Measurements from ENCODE around the gene KRT32. TPM values are rescaled to one million over a fixed set of nuclear protein-coding genes. Genes with fewer than 3 reads are reported as not detected.

KRT32 gene
- total RNA-seq, 4 donors from 2014 or later, result 0.40 to 71.2 (median 14.8) TPM

DNA sequence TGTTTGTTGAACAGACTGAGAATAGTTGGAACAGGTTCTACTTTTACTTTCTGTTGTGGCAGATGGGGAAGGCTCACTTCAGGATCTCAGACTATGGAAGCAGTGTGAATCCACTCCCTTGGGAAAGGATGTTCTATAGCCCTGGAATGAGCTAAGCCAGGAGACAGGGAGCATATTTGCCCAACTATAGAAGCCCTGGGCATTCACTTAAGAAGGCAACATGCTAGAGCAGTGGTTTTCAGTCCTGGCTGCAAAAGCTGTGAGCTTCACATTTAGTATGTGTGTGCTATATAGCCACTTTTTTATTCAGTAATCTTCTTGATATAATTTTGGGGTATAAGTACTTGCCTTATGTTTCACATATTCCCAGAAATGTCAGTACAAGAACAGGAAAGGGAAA is 1.2 kb upstream of the KRT32 start:
- H3K36me3 ChIP-seq, result no peaks in the 10 kb centered on the region
- no peak for DNase-seq (ENCODE audit: low spot score in 2 of 2)
- TF ChIP-seq POLR2AphosphoS5 (IDR thresholded peaks at IDR 0.05) (no peak), CTCF (IDR thresholded peaks at IDR 0.05) (no peak), POLR2A (IDR thresholded peaks at IDR 0.05) (no peak), EP300 (IDR thresholded peaks at IDR 0.05) (no peak)
- H3K27ac ChIP-seq, result no peak overlapping the region
- no peaks in the 10 kb centered on the region for H3K9me3 ChIP-seq
- no peak overlapping the region for H3K4me3 ChIP-seq
- H3K4me1 ChIP-seq, result peaks cover 11% of the 10 kb centered on the region
- peaks cover 3% of the 10 kb centered on the region for H3K27me3 ChIP-seq

DNA sequence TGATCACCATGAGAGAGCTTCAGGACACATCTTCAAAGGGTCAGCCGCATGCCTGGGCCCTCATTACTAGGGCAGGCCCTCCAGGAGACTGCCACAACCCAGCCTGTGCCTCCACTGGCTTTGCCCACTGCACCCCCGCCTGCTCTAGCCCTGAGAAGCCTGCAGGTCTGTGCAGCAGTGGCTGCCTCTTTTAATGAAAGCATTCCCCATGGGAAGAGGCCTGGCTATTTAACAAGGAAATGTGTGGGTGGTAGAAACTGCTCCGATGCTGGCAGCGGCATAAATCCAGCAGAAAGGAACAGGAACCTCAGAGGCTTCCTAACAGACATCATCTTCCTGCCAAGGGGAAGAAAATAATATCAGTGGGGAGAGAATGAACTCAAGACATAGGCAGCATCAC is 375 bp upstream of the KRT32 start:
- Histone ChIP-seq H3K27ac (no peak overlapping the region), H3K36me3 (no peaks in the 10 kb centered on the region), H3K4me1 (peaks cover 11% of the 10 kb centered on the region), H3K4me3 (no peak overlapping the region), H3K27me3 (peaks cover 3% of the 10 kb centered on the region), H3K9me3 (no peaks in the 10 kb centered on the region)
- DNase-seq (ENCODE audit: low spot score in 2 of 2), result no peak
- WGBS, result 61% methylated on average over 4 of the region's 4 CpGs
- no peak for TF ChIP-seq POLR2AphosphoS5 (IDR thresholded peaks at IDR 0.05)
- no peak for TF ChIP-seq POLR2A (IDR thresholded peaks at IDR 0.05)
- TF ChIP-seq EP300 (IDR thresholded peaks at IDR 0.05), result no peak
- no peak for TF ChIP-seq CTCF (IDR thresholded peaks at IDR 0.05)

DNA sequence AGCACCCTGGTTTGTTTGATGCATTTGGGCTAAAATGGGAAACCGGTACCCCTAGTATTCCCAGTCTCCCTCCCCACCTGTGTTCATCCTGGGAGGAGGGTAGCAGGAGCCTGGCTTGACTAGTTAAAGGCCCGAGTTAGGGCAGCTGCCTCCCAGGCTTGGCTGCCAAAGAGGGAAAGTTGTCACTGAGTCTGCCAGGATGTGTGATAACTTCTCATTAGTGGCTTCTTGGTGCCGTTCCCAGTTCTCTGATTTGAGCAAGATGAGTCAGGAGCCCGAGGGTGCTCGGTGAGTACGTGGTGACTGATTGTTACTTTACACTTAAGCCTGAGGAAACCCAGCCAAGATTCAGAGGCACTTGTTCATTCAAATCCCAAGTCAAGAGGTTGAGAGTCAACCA is 2.5 kb downstream of the KRT32 start:
- H3K36me3 ChIP-seq, result no peaks in the 10 kb centered on the region
- DNase-seq (ENCODE audit: low spot score in 2 of 2), result no peak
- no peaks in the 10 kb centered on the region for H3K9me3 ChIP-seq
- peaks cover 8% of the 10 kb centered on the region for H3K27me3 ChIP-seq
- 14% methylated on average over 1 of the region's 6 CpGs for WGBS
- no peak for TF ChIP-seq CTCF (IDR thresholded peaks at IDR 0.05)
- TF ChIP-seq EP300 (IDR thresholded peaks at IDR 0.05), result no peak
- no peak for TF ChIP-seq POLR2A (IDR thresholded peaks at IDR 0.05)
- no peak for TF ChIP-seq POLR2AphosphoS5 (IDR thresholded peaks at IDR 0.05)
- H3K4me3 ChIP-seq, result no peak overlapping the region
- peaks cover 11% of the 10 kb centered on the region for H3K4me1 ChIP-seq
- no peak overlapping the region for H3K27ac ChIP-seq

- Histone ChIP-seq H3K4me1 (peaks cover 11% of the 10 kb centered on the region), H3K27me3 (peaks cover 8% of the 10 kb centered on the region), H3K4me3 (no peak overlapping the region), H3K27ac (no peak overlapping the region), H3K9me3 (no peaks in the 10 kb centered on the region), H3K36me3 (no peaks in the 10 kb centered on the region)
- WGBS, result 92% methylated on average over 11 of the region's 11 CpGs
- DNase-seq (ENCODE audit: low spot score in 2 of 2), result no peak
- TF ChIP-seq POLR2A (IDR thresholded peaks at IDR 0.05) (no peak), EP300 (IDR thresholded peaks at IDR 0.05) (no peak), POLR2AphosphoS5 (IDR thresholded peaks at IDR 0.05) (no peak), CTCF (IDR thresholded peaks at IDR 0.05) (no peak)
Measured at GRCh38 chr17:41464173-41464572, 3.0 kb downstream of the KRT32 start.

DNA sequence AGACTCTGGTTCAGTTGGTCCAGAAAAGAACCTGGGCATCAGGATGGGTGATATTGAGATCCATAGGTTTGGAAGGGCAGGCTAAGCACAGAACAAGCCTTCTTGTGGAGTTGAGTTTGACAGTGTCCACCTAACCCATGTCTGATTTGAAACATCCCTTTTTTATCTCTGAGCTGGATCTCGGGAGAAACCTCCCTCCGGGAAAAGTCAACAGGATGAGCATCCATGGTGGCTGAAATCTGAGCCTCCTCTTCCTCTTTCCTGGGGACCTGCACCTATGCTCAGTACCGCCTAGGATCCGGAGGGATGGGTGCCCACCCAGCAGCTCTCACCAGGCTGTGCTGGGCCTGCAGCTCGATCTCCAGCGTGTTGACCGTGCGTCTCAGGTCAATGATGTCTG is 3.4 kb downstream of the KRT32 start:
- TF ChIP-seq POLR2A (IDR thresholded peaks at IDR 0.05) (no peak), CTCF (IDR thresholded peaks at IDR 0.05) (no peak), EP300 (IDR thresholded peaks at IDR 0.05) (no peak), POLR2AphosphoS5 (IDR thresholded peaks at IDR 0.05) (no peak)
- no peaks in the 10 kb centered on the region for H3K9me3 ChIP-seq
- H3K4me3 ChIP-seq, result no peak overlapping the region
- no peak for DNase-seq (ENCODE audit: low spot score in 2 of 2)
- no peak overlapping the region for H3K27ac ChIP-seq
- H3K4me1 ChIP-seq, result peaks cover 11% of the 10 kb centered on the region
- peaks cover 8% of the 10 kb centered on the region for H3K27me3 ChIP-seq
- H3K36me3 ChIP-seq, result no peaks in the 10 kb centered on the region
- 89% methylated on average over 8 of the region's 8 CpGs for WGBS
